Cardiac fibroblast (primary cell): ENCODE results near the gene ESRRG.

Experiments used
- DNase-seq, 2 donors: peaks; one replicate each; pipeline versions ENCODE4 v3.0.0 to v3.0.0-alpha.2; 2010; ENCODE audit warnings: low read depth in 2 of 2
- H3K4me3 ChIP-seq, 2 donors: replicated peaks in 1 of 2; 1 replicate in 1 of 2; 2 replicates in 1 of 2; pipeline ENCODE4 v1.5.1; 2011; ENCODE audit warnings: low read depth in 2 of 2, low read length in 2 of 2, mild to moderate bottlenecking in 2 of 2, moderate library complexity in 1 of 2
- CTCF ChIP-seq: IDR thresholded peaks from one replicate; pipeline ENCODE4 v1.5.1; 2011; ENCODE audit warnings: low read depth, mild to moderate bottlenecking, low read length, inconsistent platforms

ESRRG gene

GRCh38 chr1:216641669-216642460 lies 81.4 kb downstream of the ESRRG start:
- no peak for TF ChIP-seq CTCF

GRCh38 chr1:216640100-216640499 lies 83.1 kb downstream of the ESRRG start:
- no peak for DNase-seq
- H3K4me3 ChIP-seq, result no peak overlapping the region
- no peak for TF ChIP-seq CTCF

More at GRCh38 chr1:216641669-216642460, 81.4 kb downstream of the ESRRG start:
- H3K4me3 ChIP-seq, result no peak overlapping the region
- no peak for DNase-seq

- no peak for DNase-seq
- no peak overlapping the region for H3K4me3 ChIP-seq
- TF ChIP-seq CTCF, result no peak
Observed at GRCh38 chr1:216632980-216633379, 90.2 kb downstream of the ESRRG start.

- DNase-seq, result no peak
- no peak for TF ChIP-seq CTCF
Observed at GRCh38 chr1:216630532-216630931, 92.7 kb downstream of the ESRRG start.

GRCh38 chr1:216627252-216627651 lies 96.0 kb downstream of the ESRRG start:
- TF ChIP-seq CTCF, result no peak
- H3K4me3 ChIP-seq, result no peak overlapping the region
- no peak for DNase-seq

More at GRCh38 chr1:216630532-216630931, 92.7 kb downstream of the ESRRG start:
- H3K4me3 ChIP-seq, result no peak overlapping the region

- DNase-seq, result no peak
- no peak for TF ChIP-seq CTCF
- H3K4me3 ChIP-seq, result no peak overlapping the region
Observed at GRCh38 chr1:216626394-216627067, 96.7 kb downstream of the ESRRG start.
